GM18907 (cell line): ENCODE data around the gene PACRG.

Source experiments
- ATAC-seq: cut with Tn5 transposase; IDR thresholded peaks from one replicate; pipeline ENCODE4 v1.9.1; 2021; ENCODE audit warnings: mild to moderate bottlenecking, moderate library complexity; ENCODE audit not compliant: unreplicated experiment

PACRG gene

DNA sequence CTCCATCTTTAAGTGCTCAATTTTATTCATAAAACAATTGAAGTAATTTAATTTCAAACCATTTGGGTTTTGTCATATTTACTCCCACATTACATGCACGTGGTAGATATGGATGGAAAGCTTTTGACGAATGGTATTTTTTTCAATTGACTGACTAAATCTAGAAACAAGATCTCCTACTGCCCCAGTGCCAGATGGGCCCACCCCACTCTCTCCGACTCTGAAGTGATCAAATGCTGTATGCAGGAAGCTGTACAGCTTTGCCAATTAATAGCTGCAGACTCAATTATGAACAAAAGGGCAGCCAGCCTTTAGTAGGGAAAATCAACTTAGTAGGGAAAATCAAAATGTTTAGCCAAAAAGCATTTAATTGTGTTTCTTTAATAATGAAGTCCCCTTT is 46.2 kb downstream of the PACRG start:
- no peak for ATAC-seq

DNA sequence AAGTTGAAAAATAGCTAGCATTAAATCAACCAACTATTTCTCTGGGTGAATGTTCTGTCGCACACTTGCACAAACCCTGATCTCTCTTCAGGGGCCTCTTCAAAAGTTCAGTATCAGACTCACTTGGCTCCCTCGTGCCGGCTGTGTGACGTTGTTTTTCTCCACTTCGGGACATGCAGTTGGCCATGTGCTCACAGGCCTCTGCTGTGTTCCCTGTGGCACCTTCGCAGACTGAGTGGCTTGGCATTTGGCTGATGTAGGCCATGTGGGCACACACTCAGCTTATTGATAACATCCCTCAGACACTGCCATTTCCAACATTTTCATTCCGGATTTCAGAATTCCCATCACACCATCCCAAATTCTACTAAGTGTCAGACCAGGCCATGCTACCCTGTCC is 49.3 kb downstream of the PACRG start:
- no peak for ATAC-seq

DNA sequence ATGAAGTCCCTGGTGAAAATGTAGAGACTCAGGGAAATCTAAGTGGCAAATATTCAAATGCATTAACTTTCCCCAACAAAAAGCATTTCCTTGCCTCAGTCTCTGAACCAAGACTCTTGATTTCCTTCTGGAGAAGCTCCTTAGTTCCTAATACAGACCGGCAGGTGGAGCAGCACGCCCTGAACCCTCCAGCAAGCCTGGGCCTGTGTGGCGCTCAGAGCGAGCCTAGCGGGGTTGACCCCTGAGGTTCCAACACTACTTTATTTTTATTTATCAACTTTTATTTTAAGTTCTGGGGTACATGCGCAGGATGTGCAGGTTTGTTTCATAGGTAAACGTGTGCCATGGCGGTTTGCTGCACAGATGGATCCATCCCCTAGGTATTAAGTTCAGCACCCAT is 50.8 kb downstream of the PACRG start:
- ATAC-seq = no peak

DNA sequence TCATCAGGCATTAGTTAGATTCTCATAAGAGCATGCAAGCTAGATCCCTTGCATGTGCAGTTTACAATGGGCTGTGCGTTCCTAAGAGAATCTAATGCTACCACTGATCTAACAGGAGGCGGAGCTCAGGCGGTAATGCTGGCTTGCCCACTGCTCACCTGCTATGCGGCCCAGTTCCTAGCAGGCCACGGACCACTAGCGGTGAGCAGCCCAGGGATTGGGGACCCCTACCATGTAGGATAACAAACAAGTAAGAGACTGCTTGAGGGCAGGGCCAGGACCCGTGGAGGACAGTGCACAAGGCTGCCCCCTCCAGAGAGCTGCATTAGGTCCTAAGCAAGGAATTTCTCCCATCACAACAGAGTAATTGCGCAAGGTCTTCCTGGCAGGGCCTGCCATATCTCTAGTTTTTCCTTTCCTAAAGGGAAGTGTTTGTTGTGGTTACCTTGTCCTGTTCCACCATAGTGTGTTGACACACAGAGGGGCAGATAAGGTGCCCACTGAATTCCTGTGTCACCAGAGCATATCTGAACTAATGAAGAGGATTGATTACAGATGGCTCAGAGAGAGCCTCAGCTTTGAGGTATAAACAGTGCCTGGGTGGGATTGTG is 58.0 kb downstream of the PACRG start:
- no peak for ATAC-seq

DNA sequence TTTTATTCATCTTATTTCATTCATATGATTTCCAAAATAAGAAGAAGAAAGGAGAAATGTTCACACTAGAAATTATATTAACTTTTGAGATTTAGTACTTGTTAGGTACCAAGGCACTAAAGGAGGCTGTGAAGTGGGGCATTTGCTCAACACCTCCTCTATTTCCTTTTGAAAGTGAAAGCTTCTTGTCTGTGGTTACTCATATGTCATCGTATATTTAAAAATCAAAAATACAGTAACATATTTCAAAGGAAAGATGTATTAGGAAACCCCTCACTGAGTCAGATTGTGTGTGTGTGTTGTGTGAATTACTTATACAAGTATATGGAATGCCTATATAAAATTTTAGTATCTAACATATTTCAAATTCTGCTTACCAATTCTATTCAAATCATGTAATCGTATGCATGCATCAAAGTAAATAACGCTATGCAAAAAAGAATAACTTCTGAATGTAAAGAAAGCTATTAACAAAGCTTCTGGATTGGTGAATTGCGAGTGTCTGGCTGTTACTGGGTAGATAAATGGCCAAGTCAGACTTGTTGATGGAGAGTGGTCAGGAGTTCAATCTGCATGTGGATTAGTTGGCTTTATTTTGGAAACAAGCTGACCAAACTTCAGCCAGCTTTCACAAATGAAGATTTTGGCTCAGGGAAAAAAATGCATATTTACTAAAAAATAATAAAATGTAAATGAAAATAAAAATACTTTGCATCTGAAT is 70.9 kb downstream of the PACRG start:
- no peak for ATAC-seq

DNA sequence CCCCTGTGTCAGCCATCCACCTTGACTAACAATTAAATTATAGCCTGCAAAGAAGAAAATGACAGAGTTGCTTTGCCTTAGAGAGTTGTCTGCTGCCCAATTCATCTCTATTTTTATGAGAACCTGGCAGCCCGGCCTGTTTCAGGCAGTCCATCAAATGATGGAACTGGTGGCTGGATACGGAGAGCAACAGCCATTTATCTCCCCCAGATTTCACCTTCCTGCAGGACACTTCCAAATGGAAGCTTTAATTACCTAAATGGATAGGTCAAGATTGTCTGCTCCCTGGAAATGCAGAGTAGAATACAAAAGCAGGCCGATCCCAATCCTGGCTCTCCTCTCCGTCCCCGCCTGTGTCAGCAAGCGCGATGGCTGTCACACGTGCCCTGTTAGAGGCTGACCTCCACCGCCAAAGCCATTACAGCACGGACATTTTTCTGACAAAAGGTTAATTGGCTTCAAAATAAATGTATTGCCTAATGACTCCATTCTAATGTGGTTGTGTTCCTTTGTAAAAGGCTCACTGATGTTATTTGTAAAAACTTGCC is 86.7 kb downstream of the PACRG start:
- no peak for ATAC-seq

DNA sequence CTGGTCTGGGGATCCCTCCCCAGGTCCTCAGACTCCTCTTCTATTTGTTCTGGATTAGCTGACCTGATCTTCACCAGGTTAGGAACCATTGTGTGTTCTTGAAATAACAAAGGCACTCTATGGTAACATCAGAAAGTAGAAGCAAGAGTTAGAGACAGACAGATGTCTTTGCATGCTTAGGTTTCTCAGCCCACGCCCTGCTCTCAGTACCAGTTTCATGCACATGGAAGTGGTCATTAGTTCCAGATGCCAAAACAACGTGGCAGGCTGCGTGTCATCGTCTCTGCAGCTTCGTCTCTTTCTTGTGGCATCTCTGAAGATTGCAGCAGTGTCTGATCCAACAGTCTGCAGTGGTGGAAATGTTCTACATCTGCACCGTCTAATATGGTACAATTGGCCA is 89.4 kb downstream of the PACRG start:
- no peak for ATAC-seq

DNA sequence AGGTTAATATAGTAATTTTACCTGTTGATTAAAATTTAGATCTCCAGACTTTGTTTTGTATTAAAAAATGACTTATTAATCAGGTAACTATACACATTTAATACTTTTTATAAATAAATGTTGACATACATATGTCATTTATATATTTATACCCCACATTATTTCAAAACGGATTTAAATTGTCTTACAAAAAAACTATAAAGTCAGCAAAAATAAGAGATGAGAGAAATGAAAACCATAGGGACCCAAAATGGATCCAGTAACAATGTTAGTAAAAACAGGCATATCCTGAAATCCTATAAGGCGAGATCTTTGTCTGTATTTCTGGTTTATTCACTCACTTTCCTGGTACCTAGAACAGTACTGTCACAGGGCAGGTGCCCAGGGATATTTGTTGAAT is 91.5 kb downstream of the PACRG start:
- ATAC-seq = no peak

DNA sequence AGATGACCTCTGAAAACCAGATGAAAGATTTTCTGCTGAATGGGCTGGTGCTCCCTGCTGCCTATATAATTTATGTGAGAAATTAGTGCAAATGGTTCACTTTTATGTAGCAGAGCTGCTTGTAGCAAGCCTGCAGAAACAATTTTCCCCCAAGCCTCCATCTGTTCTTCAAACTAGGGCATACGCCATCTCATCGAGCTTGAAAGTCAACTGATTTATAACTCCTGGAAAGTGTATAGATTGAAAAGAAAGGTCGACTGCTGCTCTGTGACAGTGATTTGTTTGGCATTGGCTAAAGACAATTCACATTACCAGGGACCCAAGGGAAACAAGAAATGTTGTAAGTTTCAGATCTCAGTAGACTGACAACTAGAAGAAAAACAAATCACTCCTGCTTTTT is 93.3 kb downstream of the PACRG start:
- no peak for ATAC-seq

DNA sequence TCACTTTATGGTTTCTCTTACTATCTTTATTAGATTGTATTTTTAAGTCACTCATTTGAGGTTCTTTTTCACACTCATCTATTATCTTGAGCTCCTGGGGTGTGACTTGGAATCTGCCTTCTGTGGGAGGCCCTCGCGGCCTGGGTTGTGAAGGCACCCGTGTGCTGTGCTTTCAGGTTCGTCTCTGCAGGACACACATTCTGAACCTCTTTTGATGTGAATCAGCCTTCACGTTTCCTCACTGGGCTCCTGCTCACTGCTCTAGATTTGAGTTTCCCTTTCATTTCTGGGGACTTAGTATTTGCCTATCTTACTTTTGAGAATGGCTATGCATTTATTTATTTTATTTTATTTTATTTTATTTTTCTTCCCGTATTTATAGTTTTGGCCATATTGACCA is 97.8 kb downstream of the PACRG start:
- ATAC-seq = no peak

DNA sequence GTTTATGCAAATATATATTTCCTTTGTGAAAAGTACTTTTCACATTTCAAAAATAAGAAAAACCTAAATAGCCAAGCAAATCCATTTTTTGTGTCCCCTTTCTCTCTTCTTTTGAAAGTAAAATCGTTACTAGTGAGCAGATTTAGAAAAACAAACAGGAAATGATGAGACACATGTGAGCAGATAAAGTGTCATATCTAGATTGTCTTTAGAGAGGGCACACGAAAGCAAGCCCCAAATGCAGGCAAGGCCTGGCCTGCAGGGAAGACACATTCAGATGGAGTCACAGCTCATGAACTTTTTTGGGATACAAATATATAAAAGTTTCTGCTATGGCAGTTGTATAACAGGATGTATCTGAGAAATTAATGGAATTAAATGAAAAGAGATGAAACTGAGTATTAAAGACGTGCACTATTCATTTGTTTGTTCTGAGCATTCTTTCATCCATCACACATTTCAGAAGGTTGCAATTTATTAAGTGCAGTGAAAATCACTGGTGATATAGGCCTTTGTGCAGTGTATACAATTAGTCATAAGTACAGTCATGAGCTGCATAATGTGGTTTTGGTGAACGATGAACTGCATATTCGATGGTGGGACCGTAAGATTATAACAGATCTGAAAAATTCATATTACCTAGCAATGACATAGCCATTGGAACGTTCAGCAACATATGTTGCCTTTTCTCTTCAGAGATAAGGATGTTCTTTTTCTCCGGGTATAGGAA is 101.4 kb downstream of the PACRG start:
- ATAC-seq = no peak

DNA sequence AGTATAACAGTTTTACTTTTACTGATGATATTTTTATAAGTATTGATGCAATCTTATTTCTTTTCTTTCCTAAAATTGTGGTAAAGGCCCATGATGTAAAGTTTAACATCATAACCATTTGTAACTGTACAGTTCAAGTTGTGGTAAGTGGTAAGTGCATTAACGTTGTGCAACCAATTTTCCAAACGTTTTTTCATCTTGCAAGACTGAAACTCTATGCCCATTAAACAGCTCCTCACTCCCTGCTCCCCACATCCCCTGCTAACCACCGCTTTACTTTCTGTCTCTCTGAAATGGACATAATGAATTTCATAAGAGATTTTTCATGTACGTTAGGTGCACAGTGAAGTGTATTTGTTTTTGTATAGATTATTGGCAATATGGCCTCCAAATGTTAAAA is 106.0 kb downstream of the PACRG start:
- ATAC-seq = no peak

DNA sequence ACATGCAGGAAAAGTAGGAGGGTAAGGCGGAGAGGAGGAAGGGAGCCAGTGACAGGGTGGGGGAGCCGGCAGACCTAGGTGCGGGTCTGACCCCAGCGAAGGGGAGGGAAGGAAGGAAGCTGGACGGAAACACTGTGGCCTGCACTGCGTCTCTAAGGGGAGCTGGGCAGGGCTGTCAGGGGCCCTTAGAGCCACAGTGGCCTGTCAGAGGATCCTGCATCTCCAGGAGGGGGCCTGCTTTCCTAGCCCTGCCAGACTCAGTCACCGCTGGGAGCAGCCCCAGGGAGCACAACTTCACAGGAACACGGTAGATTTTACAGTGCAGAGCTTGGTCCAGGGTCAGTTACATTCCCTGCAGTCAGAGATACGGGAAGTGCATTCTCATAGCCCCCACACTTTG is 118.2 kb downstream of the PACRG start:
- no peak for ATAC-seq

DNA sequence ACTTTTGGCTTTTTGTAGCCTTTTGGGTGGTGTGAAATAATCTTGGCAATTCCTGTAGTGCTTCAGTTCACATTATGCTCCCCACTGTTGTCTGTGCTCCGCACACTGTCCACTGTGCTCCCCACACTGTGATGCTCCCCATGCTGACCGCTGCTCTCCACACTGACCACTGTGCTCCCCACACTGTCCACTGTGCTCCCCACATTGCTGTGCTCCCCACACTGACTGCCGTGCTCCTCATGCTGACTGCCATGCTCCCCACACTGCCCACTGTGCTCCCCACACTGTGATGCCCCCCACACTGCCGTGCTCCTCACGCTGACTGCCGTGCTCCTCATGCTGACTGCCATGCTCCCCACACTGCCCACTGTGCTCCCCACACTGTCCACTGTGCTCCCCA is 118.9 kb downstream of the PACRG start:
- no peak for ATAC-seq

DNA sequence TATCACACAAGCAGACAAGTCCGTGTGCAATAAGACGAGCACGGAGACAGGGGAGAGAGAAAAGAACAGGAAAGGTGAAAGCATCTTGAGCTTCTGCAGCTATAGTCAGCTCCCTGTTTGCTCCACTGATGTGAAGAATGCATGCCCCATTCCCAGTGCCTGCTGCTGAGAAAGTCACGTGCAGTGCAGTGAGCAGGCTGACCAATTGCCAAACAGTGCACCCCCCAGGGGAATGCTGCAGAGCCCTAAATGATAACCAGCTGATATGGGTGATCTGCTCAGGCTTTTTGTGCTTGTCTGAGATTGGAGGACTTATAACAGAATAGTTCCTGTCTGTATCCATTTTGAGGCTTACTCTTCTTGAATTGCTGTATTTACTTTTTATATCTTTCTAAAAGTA is 121.5 kb downstream of the PACRG start:
- no peak for ATAC-seq

DNA sequence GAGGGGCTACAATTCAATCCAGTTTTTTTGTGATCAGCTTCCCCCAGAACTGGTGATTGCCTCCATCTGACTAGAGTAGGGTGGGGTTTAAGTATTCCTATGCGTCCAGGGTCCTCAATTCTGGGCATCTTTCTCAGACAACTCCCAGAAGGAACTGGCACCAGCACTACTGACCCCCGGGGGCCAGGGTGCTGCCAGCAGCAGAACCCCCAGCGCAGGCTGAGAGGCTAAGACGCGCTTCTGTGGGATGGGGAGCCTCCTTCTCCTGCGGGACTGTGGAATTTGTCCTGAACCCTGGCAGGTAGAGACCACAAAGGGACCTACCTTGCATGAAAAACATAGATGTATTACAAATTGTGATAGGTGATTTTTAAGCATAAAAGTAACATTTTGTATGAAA is 124.4 kb downstream of the PACRG start:
- ATAC-seq = no peak

DNA sequence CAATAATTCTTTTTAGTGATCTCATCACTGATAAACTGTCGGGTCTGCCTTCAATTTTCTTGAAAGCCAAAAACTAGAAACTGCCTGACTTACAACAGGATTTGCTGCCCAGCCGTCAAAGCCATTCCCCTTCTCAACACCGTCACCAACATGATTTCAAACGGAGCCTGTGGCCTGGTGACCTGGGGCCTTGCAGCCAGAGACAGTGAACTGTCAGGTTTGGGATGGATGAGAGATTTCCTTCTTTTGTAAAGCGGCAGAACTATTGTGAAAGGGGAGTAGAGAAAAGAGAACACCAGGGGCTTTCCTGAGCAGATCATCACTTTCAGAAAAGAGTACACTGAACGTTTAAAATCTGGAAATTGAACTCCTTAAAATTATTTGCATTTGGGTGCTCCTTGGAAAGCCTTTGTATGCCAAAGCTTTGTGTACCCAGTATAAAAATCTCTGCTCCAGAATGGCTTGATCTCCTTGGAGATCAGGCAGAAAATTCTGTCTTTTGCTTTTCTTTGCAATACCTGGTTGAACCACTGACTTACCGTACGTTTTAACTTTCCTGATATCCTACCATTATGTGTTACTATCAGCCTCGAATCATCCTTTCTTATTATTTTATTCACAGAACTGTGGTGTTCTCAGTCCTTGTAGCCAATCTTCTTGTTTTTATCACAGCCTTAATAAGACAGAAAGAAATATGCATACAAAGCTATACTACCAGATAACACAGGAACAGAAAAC is 125.2 kb downstream of the PACRG start:
- ATAC-seq = no peak

DNA sequence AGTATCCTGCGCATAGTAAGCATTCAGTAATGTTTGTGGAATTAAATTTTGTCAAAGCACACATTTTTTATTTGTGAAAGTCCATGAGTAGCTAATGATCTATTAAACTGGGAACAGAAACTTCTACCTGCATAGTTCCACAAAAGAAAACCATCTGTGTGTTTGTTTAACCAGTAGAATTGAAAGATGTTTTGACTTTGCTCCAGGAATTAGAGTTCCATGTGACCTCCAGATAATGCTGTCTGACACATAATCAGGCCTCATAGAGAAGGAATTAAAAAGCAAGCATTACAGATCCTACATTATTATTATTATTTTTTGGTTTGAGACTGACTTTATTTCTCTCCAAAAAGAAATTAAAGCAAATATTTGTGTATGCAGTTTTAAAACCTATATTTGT is 126.5 kb downstream of the PACRG start:
- ATAC-seq = no peak

DNA sequence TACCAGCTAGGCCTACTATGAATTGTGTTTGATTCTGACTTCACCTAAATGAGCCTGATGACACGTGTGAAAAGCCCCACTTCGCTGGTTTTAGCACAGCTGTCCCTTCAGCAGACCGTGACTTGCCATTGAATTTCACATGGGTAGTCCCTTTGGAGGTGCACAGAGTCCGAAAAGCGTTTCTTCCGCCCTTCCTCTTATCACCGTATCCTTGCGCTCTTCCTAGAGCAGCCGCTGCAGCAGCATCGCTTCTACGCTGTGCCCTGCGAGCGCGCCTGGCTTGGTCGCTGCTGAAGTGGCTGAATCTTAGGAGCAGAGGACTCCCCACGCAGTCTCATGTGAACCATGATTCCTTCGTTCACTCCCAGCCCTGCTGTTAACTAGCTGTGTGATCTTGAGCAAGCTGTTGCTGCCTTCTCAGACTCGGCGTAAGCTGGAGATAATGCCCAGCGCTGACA is 127.0 kb downstream of the PACRG start:
- ATAC-seq = no peak

DNA sequence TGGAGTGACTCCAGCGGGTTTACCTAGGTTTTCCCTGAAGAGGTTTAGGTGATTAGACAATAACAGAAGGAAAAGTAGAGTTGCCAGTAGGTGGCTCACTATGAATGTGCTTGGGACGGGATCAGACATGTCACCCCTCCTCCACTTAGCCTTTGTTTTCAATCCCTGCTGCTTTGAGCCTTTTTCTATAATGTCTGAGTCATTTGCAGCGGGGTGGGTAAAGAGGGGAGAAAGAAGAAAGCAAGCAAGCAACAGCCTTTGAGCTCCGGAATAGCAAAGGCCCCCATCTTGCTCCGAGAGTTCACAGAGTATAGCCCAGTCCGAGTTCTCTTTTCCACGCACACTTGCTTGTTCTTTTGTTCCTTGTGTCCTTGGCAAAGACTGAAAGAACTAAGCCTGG is 129.1 kb downstream of the PACRG start:
- ATAC-seq = no peak

DNA sequence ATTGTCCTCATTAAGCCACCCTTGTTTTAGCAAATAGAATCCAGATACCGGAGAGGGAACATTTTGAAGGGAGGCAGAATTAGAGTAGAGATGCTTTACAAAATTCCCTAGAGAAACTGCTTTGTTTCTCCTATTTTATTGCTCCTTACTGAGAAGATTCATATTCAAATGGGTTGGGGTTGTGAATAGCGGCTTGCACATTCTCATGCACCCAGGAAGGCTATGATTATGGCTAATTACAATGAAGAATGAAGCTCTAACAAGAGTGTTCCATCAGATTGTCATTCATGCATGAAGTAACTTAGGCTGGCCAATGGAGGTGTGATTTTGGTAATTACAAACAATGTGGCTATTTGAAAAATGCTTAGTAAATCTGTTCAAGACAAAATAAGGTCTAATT is 129.6 kb downstream of the PACRG start:
- no peak for ATAC-seq
